Measurements from ENCODE around the gene ADIG. TPM values are rescaled to one million over a fixed set of nuclear protein-coding genes. Genes with fewer than 3 reads are reported as not detected.

Gene ADIG
- not detected in 2 replicates for total RNA-seq (2014; rRNA removed; shearing (Covaris generic))

DNA sequence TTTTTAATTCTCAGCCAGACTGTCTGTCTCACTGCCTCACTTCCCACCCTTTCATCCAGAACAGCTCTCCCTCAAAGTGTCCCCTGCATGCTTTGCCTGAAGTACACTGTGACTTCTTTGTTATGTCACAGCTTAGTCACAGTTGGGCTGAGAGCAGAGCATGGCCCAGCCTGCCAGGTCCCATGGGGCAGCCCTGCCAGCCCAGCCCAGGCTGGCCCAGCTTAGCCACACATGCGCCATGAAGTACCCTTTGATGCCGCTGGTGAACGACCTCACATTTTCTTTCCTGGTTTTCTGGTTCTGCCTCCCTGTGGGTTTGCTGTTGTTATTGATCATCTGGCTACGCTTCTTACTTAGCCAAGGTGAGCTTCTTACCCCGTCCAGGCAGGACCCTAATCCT lies at the start of gene ADIG:
Gene ADIG, plus strand, starts transcription at position 185 of the 400 bp plus-strand sequence. Its CDS starts 54 bp downstream, at position 239.

DNA sequence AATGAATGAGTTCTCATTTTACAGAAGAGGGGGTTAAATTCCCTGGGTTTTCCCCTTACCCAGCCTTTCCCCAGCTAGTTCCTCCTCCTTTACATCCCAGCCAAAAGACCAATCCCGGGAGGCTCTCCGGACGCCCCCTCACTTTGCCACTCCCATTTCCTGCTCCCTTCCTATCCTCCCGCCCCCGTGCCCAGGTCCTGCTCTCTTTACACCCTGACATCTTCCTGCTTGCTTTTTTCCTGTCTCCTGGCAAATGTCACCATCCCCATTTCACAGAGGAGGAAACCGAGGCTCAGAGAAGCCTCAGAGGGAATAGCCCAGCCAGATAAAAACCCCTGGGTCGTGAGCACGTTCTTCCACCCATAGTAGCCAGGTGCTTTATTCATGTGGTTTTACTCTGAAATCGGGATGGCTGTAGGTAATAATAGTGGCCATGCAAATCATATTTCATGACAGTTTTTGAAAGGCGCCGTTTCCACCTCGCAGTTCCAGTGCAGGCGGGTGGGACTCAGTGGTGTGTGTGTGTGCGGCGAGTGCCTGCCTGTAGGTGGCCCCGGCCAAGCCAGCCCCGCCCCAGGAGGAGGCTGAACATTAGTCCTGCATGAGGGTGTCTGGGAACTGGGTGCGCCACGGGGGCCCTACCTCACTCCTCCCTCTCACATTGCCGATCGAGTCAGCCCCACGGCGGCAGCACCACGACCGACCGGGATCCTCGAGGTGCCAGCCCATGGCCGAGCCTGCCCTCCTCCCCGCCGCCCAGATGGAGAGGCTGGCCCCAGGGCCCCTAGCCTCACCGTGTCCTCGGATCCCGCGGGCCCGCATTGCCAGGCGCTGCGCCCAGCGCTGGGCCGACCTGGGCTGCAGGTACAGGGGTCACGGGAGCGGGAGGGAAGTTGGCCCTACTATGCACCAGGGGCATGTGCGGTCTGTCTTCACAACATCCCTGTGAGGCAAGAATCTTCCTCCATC lies 20.5 kb downstream of the ADIG start, which contains the start of gene ARHGAP40:
Gene ARHGAP40, plus strand, starts transcription at position 594 of the 969 bp plus-strand sequence.

Other genes starting within 250 kb of the ADIG start
- 0.05 and 0.11 TPM in 2 replicates for gene LBP, start 234.7 kb upstream of the ADIG start, total RNA-seq (2014; rRNA removed; shearing (Covaris generic))
- 75.4 and 86.1 TPM in 2 replicates for gene SNHG17, start 145.9 kb upstream of the ADIG start, total RNA-seq (2014; rRNA removed; shearing (Covaris generic))
- gene RALGAPB, start 108.4 kb upstream of the ADIG start, total RNA-seq (2014; rRNA removed; shearing (Covaris generic)), result 18.6 and 21.8 TPM in 2 replicates
- gene ARHGAP40, start 20.6 kb downstream of the ADIG start, total RNA-seq (2014; rRNA removed; shearing (Covaris generic)), result not detected in 2 replicates
- gene SLC32A1, start 143.3 kb downstream of the ADIG start, total RNA-seq (2014; rRNA removed; shearing (Covaris generic)), result not detected in 2 replicates
- 8.4 and 9.9 TPM in 2 replicates for gene ACTR5, start 167.3 kb downstream of the ADIG start, total RNA-seq (2014; rRNA removed; shearing (Covaris generic))
- 0.03 and 0.08 TPM in 2 replicates for gene PPP1R16B, start 224.5 kb downstream of the ADIG start, total RNA-seq (2014; rRNA removed; shearing (Covaris generic))

All from A375 (cell line).